Naive thymus-derived CD8-positive, alpha-beta T cell (primary cell): ENCODE data around the gene TRAF3. TPM values are rescaled to one million over a fixed set of nuclear protein-coding genes. Genes with fewer than 3 reads are reported as not detected.
A peak's percentile ranks its signal among the peaks of the same experiment; 100 is the strongest.

Experiments used
- ATAC-seq, 2 donors: fragments of 150-1000 bp; cut with Tn5 transposase in 1 of 2; sonication (Bioruptor Pico), chemical (Tn5 transposase) in 1 of 2; 1 replicate in 1 of 2; 2 replicates in 1 of 2; pipeline ENCODE4 v1.10.0; 2021; ENCODE audit warnings: mild to moderate bottlenecking in 2 of 2, moderate library complexity in 2 of 2
- POLR2A ChIA-PET: fragments of 350-600 bp; sonication (Branson Sonifier 250); formaldehyde crosslinking; loops from one replicate; lab custom pipeline; 2021; ENCODE audit warnings: antibody characterized with exemption; lab: Charles Lee
- DNase-seq, 10 donors: peaks; one replicate each; pipeline versions ENCODE4 v3.0.0 to v3.0.0-alpha.2; 2020 to 2022
- H3K27ac Mint-ChIP-seq, 10 donors: one replicate each; pipeline ENCODE4 v1.8.0; 2020 to 2022; ENCODE audit warnings: mild to moderate bottlenecking in 10 of 10, mixed read lengths in 10 of 10, moderate library complexity in 4 of 10, inconsistent platforms in 1 of 10
- H3K27me3 Mint-ChIP-seq, 5 donors: one replicate each; pipeline ENCODE4 v1.8.0; 2021 to 2022; ENCODE audit warnings: mixed read lengths in 5 of 5
- H3K36me3 Mint-ChIP-seq, 3 donors: one replicate each; pipeline ENCODE4 v1.8.0; 2020 to 2022; ENCODE audit warnings: mixed read lengths in 3 of 3, mild to moderate bottlenecking in 2 of 3, inconsistent platforms in 1 of 3
- H3K4me1 Mint-ChIP-seq, 4 donors: one replicate each; pipeline ENCODE4 v1.8.0; 2021 to 2022; ENCODE audit warnings: mixed read lengths in 4 of 4
- H3K4me3 Mint-ChIP-seq, 10 donors: one replicate each; pipeline ENCODE4 v1.8.0; 2020 to 2022; ENCODE audit warnings: mild to moderate bottlenecking in 10 of 10, mixed read lengths in 10 of 10, moderate library complexity in 6 of 10, inconsistent platforms in 1 of 10
- H3K9me3 Mint-ChIP-seq, 9 donors: one replicate each; pipeline ENCODE4 v1.8.0; 2020 to 2022; ENCODE audit warnings: mixed read lengths in 9 of 9, mild to moderate bottlenecking in 3 of 9, inconsistent platforms in 1 of 9, moderate library complexity in 1 of 9
- polyA plus RNA-seq, 3 donors: library from polyadenylated mRNA; unstranded; fragments of 300-500 nt; fragmentation: Illumina TruSeq; gene quantifications; one replicate each; pipeline ENCODE4 v1.2.3, GENCODE V29; 2021
- total RNA-seq, 8 experiments: library from RNA in 2 of 8; stranded (reverse) in 2 of 8; gene quantifications; one replicate each; pipeline ENCODE4 v1.2.3 and lab custom pipeline; 2021 to 2026

TRAF3 gene
- total and polyA plus RNA-seq, 5 experiments from 2014 or later: 13.3 to 45.2 (median 18.5) TPM

GRCh38 chr14:102951034-102951433 is 173.8 kb downstream of the TRAF3 start:
- peaks cover 0 to 3% (median 2%) of the 10 kb centered on the region in 3 donors for H3K36me3 Mint-ChIP-seq
- no peaks in the 10 kb centered on the region for H3K9me3 Mint-ChIP-seq
- no peak overlapping the region for H3K4me3 Mint-ChIP-seq
- peaks cover 13 to 32% (median 26%) of the 10 kb centered on the region in 4 donors for H3K4me1 Mint-ChIP-seq
- POLR2A ChIA-PET: no interaction called here
- DNase-seq (no peak), ATAC-seq (no peak)
- H3K27me3 Mint-ChIP-seq: no peaks in the 10 kb centered on the region
- peak overlapping the region in 1 of 10 donors; percentile 72 for H3K27ac Mint-ChIP-seq

- no peak for DNase-seq
- ATAC-seq: no peak
- POLR2A ChIA-PET: no interaction called here
- H3K4me1 Mint-ChIP-seq: peaks cover 13 to 26% (median 23%) of the 10 kb centered on the region in 4 donors
- H3K27ac Mint-ChIP-seq: peak overlapping the region in 1 of 10 donors; percentile 67
- H3K27me3 Mint-ChIP-seq: no peaks in the 10 kb centered on the region
- peaks cover 0 to 3% (median 2%) of the 10 kb centered on the region in 3 donors for H3K36me3 Mint-ChIP-seq
- no peaks in the 10 kb centered on the region for H3K9me3 Mint-ChIP-seq
- no peak overlapping the region for H3K4me3 Mint-ChIP-seq
Measured at GRCh38 chr14:102951799-102952198, 174.6 kb downstream of the TRAF3 start.

- no peaks in the 10 kb centered on the region for H3K27me3 Mint-ChIP-seq
- H3K27ac Mint-ChIP-seq: peak overlapping the region in 1 of 10 donors; percentile 43
- H3K9me3 Mint-ChIP-seq: no peaks in the 10 kb centered on the region
- no peak overlapping the region for H3K4me3 Mint-ChIP-seq
- DNase-seq (no peak), ATAC-seq (no peak)
- peaks cover 0 to 3% (median 2%) of the 10 kb centered on the region in 3 donors for H3K36me3 Mint-ChIP-seq
- H3K4me1 Mint-ChIP-seq: peaks cover 10 to 22% (median 18%) of the 10 kb centered on the region in 4 donors
- POLR2A ChIA-PET: no interaction called here
Measured at GRCh38 chr14:102952276-102952675, 175.0 kb downstream of the TRAF3 start.

- Mint-ChIP-seq H3K27me3 (no peaks in the 10 kb centered on the region), H3K36me3 (peaks cover 0 to 3% (median 2%) of the 10 kb centered on the region in 3 donors), H3K4me1 (peaks cover 10 to 15% (median 13%) of the 10 kb centered on the region in 4 donors), H3K4me3 (no peak overlapping the region), H3K27ac (peak overlapping the region in 2 of 10 donors; percentile 34 to 38), H3K9me3 (no peaks in the 10 kb centered on the region)
- no peak for ATAC-seq
- DNase-seq: no peak
- POLR2A ChIA-PET: no interaction called here
Measured at GRCh38 chr14:102953100-102953499, 175.9 kb downstream of the TRAF3 start.

- POLR2A ChIA-PET: no interaction called here
- peaks cover 0 to 3% (median 2%) of the 10 kb centered on the region in 3 donors for H3K36me3 Mint-ChIP-seq
- no peak for DNase-seq
- no peaks in the 10 kb centered on the region for H3K9me3 Mint-ChIP-seq
- no peak for ATAC-seq
- H3K27ac Mint-ChIP-seq: no peak overlapping the region
- peaks cover 4 to 8% (median 6%) of the 10 kb centered on the region in 4 donors for H3K4me1 Mint-ChIP-seq
- H3K27me3 Mint-ChIP-seq: no peaks in the 10 kb centered on the region
- no peak overlapping the region for H3K4me3 Mint-ChIP-seq
Measured at GRCh38 chr14:102954081-102954789, 177.0 kb downstream of the TRAF3 start.

- Mint-ChIP-seq H3K27me3 (no peaks in the 10 kb centered on the region), H3K4me3 (no peak overlapping the region), H3K36me3 (peaks cover 0 to 3% (median 2%) of the 10 kb centered on the region in 3 donors), H3K9me3 (no peaks in the 10 kb centered on the region), H3K27ac (peak overlapping the region in 1 of 10 donors; percentile 11), H3K4me1 (no peaks in the 10 kb centered on the region)
- POLR2A ChIA-PET: no interaction called here
- no peak for DNase-seq
- ATAC-seq: no peak
Measured at GRCh38 chr14:102955636-102956408, 178.6 kb downstream of the TRAF3 start.

GRCh38 chr14:102957222-102957621 is 180.0 kb downstream of the TRAF3 start:
- DNase-seq (no peak), ATAC-seq (no peak)
- Mint-ChIP-seq H3K4me1 (no peaks in the 10 kb centered on the region), H3K36me3 (peaks cover 0 to 3% (median 2%) of the 10 kb centered on the region in 3 donors), H3K27me3 (no peaks in the 10 kb centered on the region), H3K27ac (no peak overlapping the region), H3K4me3 (no peak overlapping the region), H3K9me3 (no peaks in the 10 kb centered on the region)
- POLR2A ChIA-PET: no interaction called here

GRCh38 chr14:102958461-102958860 is 181.2 kb downstream of the TRAF3 start:
- DNase-seq: no peak
- H3K4me3 Mint-ChIP-seq: no peak overlapping the region
- POLR2A ChIA-PET: no interaction called here
- H3K4me1 Mint-ChIP-seq: no peaks in the 10 kb centered on the region
- H3K27ac Mint-ChIP-seq: no peak overlapping the region
- H3K27me3 Mint-ChIP-seq: no peaks in the 10 kb centered on the region
- H3K36me3 Mint-ChIP-seq: peaks cover 0 to 2% (median 2%) of the 10 kb centered on the region in 3 donors
- H3K9me3 Mint-ChIP-seq: no peaks in the 10 kb centered on the region
- no peak for ATAC-seq

Other genes starting within 250 kb of the TRAF3 start
- gene RCOR1, start 184.8 kb upstream of the TRAF3 start, total RNA-seq: 10 to 100 TPM; 21.7 to 24.0 TPM
- gene RCOR1, start 184.8 kb upstream of the TRAF3 start, polyA plus RNA-seq: 1 to 10 TPM in 2 of 3 donors, under 1 TPM in 1; 0.43 to 1.2 (median 1.2) TPM
- gene AMN, start 145.2 kb downstream of the TRAF3 start, total RNA-seq: 10 to 100 TPM; 15.8 to 20.8 TPM
- 1 to 10 TPM; 2.3 to 5.6 (median 4.1) TPM for gene AMN, start 145.2 kb downstream of the TRAF3 start, polyA plus RNA-seq